HCT116 (cell line): ENCODE data around the gene VASH2. TPM values are rescaled to one million over a fixed set of nuclear protein-coding genes. Genes with fewer than 3 reads are reported as not detected.

Source experiments
- ATAC-seq: fragments of 200-7000 bp; cut with Tn5 transposase; 2 replicates; pipeline ENCODE4 v1.9.1; 2020; ENCODE audit warnings: mild to moderate bottlenecking, moderate library complexity
- BruUV-seq: library from RNA; stranded (reverse); fragments of 400-500 nt; replicated peaks from 2 replicates; lab custom pipeline; 2021; lab: Mats Ljungman, UMichigan
- CTCF ChIA-PET: fragments of 300-600 bp; sonication (Branson Sonifier 250); formaldehyde crosslinking; loops from one replicate; lab custom pipeline; 2021; ENCODE audit warnings: antibody characterized with exemption; lab: Charles Lee
- POLR2A ChIA-PET: fragments of 300-600, 350-600 bp; sonication (Branson Sonifier 250); formaldehyde crosslinking; loops from one replicate; lab custom pipeline; 2021; ENCODE audit warnings: antibody characterized with exemption; lab: Charles Lee
- RAD21 ChIA-PET, 2 experiments: fragments of 300-600 bp; sonication (Branson Sonifier 250); formaldehyde crosslinking; loops; one replicate each; lab custom pipeline; 2023; ENCODE audit warnings: low total read pairs in 2 of 2; ENCODE audit not compliant: uncharacterized antibody in 2 of 2, unreplicated experiment in 2 of 2, low non-redundant PET in 1 of 2; lab: Charles Lee
- DNase-seq: peaks from one replicate; pipeline ENCODE4 v3.0.0-alpha.2; 2010; ENCODE audit warnings: low read depth, low spot score
- H2AFZ ChIP-seq: fragments of 200-600 bp; shearing (Covaris generic), sonication (generic); 2 replicates; pipeline ENCODE4 v1.6.1; 2017; ENCODE audit warnings: low read depth, mixed run types, mixed read lengths, antibody characterized with exemption, low read length; ENCODE audit not compliant: poor library complexity, severe bottlenecking
- H3K27ac ChIP-seq: 2 replicates; pipeline ENCODE4 v1.5.1; 2012; ENCODE audit warnings: low read depth, low read length
- H3K27me3 ChIP-seq: fragments of 200-600 bp; sonication (generic); 2 replicates; pipeline ENCODE4 v1.6.1; 2016; ENCODE audit warnings: mixed run types, low read length, mixed read lengths; ENCODE audit not compliant: insufficient read depth
- H3K36me3 ChIP-seq, 2 experiments: fragments of 200-500 bp in 1 of 2; fragments of 200-600 bp in 1 of 2; sonication (Bioruptor generic) in 1 of 2; sonication (generic) in 1 of 2; 2 replicates each; pipeline versions ENCODE4 v1.5.1 to v1.6.1; 2014 to 2016; ENCODE audit warnings: low read length in 2 of 2, inconsistent platforms in 1 of 2, mixed read lengths in 1 of 2, mixed run types in 1 of 2; ENCODE audit not compliant: insufficient read depth in 2 of 2, control insufficient read depth in 1 of 2
- H3K4me1 ChIP-seq, 2 experiments: fragments of 200-600 bp in 1 of 2; sonication (generic) in 1 of 2; 2 replicates each; pipeline versions ENCODE4 v1.5.1 to v1.6.1; 2012 to 2017; ENCODE audit warnings: low read length in 2 of 2, inconsistent platforms in 1 of 2, mild to moderate bottlenecking in 1 of 2, mixed read lengths in 1 of 2, mixed run types in 1 of 2, moderate library complexity in 1 of 2; ENCODE audit not compliant: insufficient read depth in 2 of 2, control insufficient read depth in 1 of 2
- H3K4me2 ChIP-seq: fragments of 200-600 bp; sonication (generic); 2 replicates; pipeline ENCODE4 v1.6.1; 2017; ENCODE audit warnings: mixed run types, low read length, mixed read lengths
- H3K4me3 ChIP-seq, 2 experiments: fragments of 200-600 bp in 1 of 2; sonication (generic) in 1 of 2; replicated peaks in 1 of 2; 2 replicates each; pipeline ENCODE4 v1.5.1; 2011 to 2016; ENCODE audit warnings: low read length in 2 of 2, control low read depth in 1 of 2, low read depth in 1 of 2, mild to moderate bottlenecking in 1 of 2, mixed read lengths in 1 of 2, mixed run types in 1 of 2
- H3K79me2 ChIP-seq: fragments of 200-600 bp; sonication (generic); 2 replicates; pipeline ENCODE4 v1.6.1; 2017; ENCODE audit warnings: mild to moderate bottlenecking, mixed run types, low read length, moderate library complexity, mixed read lengths; ENCODE audit not compliant: insufficient read depth
- H3K9ac ChIP-seq: fragments of 200-600 bp; sonication (generic); 2 replicates; pipeline ENCODE4 v1.6.1; 2016; ENCODE audit warnings: low read length, mixed read lengths
- H3K9me2 ChIP-seq: fragments of 200-600 bp; sonication (generic), shearing (Covaris generic); 2 replicates; pipeline ENCODE4 v1.6.1; 2017; ENCODE audit warnings: mixed run types, mild to moderate bottlenecking, moderate library complexity; ENCODE audit not compliant: insufficient read depth
- H3K9me3 ChIP-seq, 2 experiments: fragments of 200-500 bp in 1 of 2; fragments of 200-600 bp in 1 of 2; sonication (Bioruptor generic) in 1 of 2; sonication (generic) in 1 of 2; 2 replicates each; pipeline ENCODE4 v1.6.1; 2014 to 2017; ENCODE audit warnings: low read length in 2 of 2, mixed read lengths in 2 of 2, inconsistent platforms in 1 of 2, low read depth in 1 of 2, mild to moderate bottlenecking in 1 of 2, mixed run types in 1 of 2, moderate library complexity in 1 of 2; ENCODE audit not compliant: control insufficient read depth in 1 of 2, insufficient read depth in 1 of 2
- H4K20me1 ChIP-seq: fragments of 200-600 bp; sonication (generic), shearing (Covaris generic); 2 replicates; pipeline ENCODE4 v1.6.1; 2017; ENCODE audit warnings: mixed run types, mild to moderate bottlenecking, moderate library complexity; ENCODE audit not compliant: insufficient read depth
- ATF3 ChIP-seq: IDR thresholded peaks from 2 replicates; pipeline ENCODE4 v1.6.1; 2012
- CEBPB ChIP-seq: IDR thresholded peaks from 2 replicates; pipeline ENCODE4 v1.6.1; 2012; ENCODE audit warnings: low read depth
- EGR1 ChIP-seq: IDR thresholded peaks from 2 replicates; pipeline ENCODE4 v1.6.1; 2012; ENCODE audit warnings: low read depth
- EZH2 ChIP-seq: fragments of 200-600 bp; sonication (generic); IDR thresholded peaks from 2 replicates; pipeline ENCODE4 v1.6.1; 2017; ENCODE audit warnings: antibody characterized with exemption, mixed run types
- SIN3A ChIP-seq: IDR thresholded peaks from 2 replicates; pipeline ENCODE4 v1.6.1; 2012; ENCODE audit warnings: low read depth
- SRF ChIP-seq: IDR thresholded peaks from 2 replicates; pipeline ENCODE4 v1.6.1; 2012; ENCODE audit warnings: low read depth
- TCF7L2 ChIP-seq: IDR thresholded peaks from 2 replicates; pipeline ENCODE4 v1.7.0; 2011; ENCODE audit warnings: borderline replicate concordance, inconsistent platforms; ENCODE audit not compliant: insufficient read depth, insufficient read length; ENCODE audit errors: extremely low read depth
- intact Hi-C: fragments of 100-400 bp; cut with micrococcal nuclease; formaldehyde crosslinking; loops from 2 replicates; pipeline ENCODE4 v1.10.0; 2022
- total RNA-seq: library from RNA; stranded (reverse); gene quantifications from one replicate; pipeline ENCODE4 v1.2.1, GENCODE V29; 2021; ENCODE audit not compliant: unreplicated experiment

VASH2 gene
- total RNA-seq, 1 experiment from 2014 or later, result 5.7 TPM

DNA sequence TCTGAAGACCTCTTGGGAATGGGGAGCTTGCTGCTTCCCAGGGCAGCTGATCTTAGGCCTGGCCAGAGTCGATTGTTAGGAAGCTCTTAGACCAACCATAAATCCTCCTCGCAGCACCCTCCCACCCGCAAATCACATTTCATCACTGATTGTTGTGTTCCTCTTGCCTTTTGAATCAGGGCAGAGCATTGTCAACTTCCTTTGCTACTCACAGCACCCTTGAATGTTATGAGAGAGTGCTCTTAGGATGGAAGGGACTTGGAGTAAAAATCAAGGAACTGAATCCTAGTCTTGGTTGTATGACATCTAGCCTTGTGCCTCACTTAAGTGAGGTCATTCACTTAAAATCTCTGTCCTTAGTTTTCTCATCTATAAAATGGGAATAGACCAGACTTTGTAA lies 3.0 kb downstream of the VASH2 start:
- Histone ChIP-seq H3K9ac (no peak overlapping the region), H3K4me1 (peaks cover 2 to 13% of the 10 kb centered on the region in 2 experiments; a peak in 3 of 4 replicates), H3K4me2 (no peak overlapping the region), H3K4me3 (no peak overlapping the region), H3K27ac (no peak overlapping the region), H2AFZ (no peak overlapping the region), H3K36me3 (0 out of 4 replicates have a peak, but pooled peaks cover 0 to 2% of the 10 kb centered on the region in 2 experiments), H3K79me2 (no peaks in the 10 kb centered on the region), H3K27me3 (no peaks in the 10 kb centered on the region), H3K9me2 (no peaks in the 10 kb centered on the region), H4K20me1 (no peaks in the 10 kb centered on the region), H3K9me3 (no peaks in the 10 kb centered on the region)
- DNase-seq, result no peak
- no peak for TF ChIP-seq ATF3
- TF ChIP-seq EZH2, result no peak
- no peak for TF ChIP-seq SIN3A
- ChIA-PET POLR2A (no interaction called here), CTCF (no interaction called here), RAD21 (no interaction called here)
- BruUV-seq, result no TSS peak
- intact Hi-C loops, result no loop called here
- no peak for ATAC-seq

GRCh38 chr1:212954514-212954913 lies 4.2 kb downstream of the VASH2 start:
- CTCF ChIA-PET, result no interaction called here
- intact Hi-C loops, result no loop called here

More at GRCh38 chr1:212954514-212954913, 4.2 kb downstream of the VASH2 start:
- DNase-seq, result no peak
- BruUV-seq, result no TSS peak
- H3K9ac ChIP-seq, result no peak overlapping the region
- no peaks in the 10 kb centered on the region for H4K20me1 ChIP-seq
- TF ChIP-seq TCF7L2, result no peak
- no peak for TF ChIP-seq EGR1
- no peak for TF ChIP-seq ATF3
- TF ChIP-seq CEBPB, result no peak
- TF ChIP-seq SRF, result no peak
- TF ChIP-seq, all 23 proteins: peak for 0
- no peaks in the 10 kb centered on the region for H3K9me3 ChIP-seq
- no peak overlapping the region for H3K4me2 ChIP-seq
- ATAC-seq, result no peak
- H3K27me3 ChIP-seq, result no peaks in the 10 kb centered on the region
- H3K27ac ChIP-seq, result no peak overlapping the region
- peaks cover 2 to 13% of the 10 kb centered on the region in 2 experiments; a peak in 3 of 4 replicates for H3K4me1 ChIP-seq
- H3K36me3 ChIP-seq, result 0 out of 4 replicates have a peak, but pooled peaks cover 0 to 2% of the 10 kb centered on the region in 2 experiments
- ChIA-PET POLR2A (no interaction called here), RAD21 (no interaction called here)
- no peak overlapping the region for H3K4me3 ChIP-seq
- H2AFZ ChIP-seq, result no peak overlapping the region
- H3K79me2 ChIP-seq, result no peaks in the 10 kb centered on the region
- H3K9me2 ChIP-seq, result no peaks in the 10 kb centered on the region
